OCI-LY3 (cell line): ENCODE results near the gene PDZRN3.

ENCODE experiments used
- CTCF ChIP-seq: fragments of 200-600, 300-600 bp; sonication (generic); IDR thresholded peaks from 2 replicates; pipeline ENCODE4 v1.5.1; 2014; ENCODE audit warnings: antibody characterized with exemption, low read length, low read depth
- EZH2phosphoT487 ChIP-seq: fragments of 200-600 bp; shearing (Covaris generic); IDR thresholded peaks from 2 replicates; pipeline ENCODE4 v1.6.1; 2018; ENCODE audit warnings: antibody characterized with exemption, mixed run types, low read depth

GRCh38 chr3:73411545-73411944, 213.2 kb downstream of the PDZRN3 start:
- TF ChIP-seq CTCF (no peak), EZH2phosphoT487 (no peak)
